Smooth muscle cell (in vitro differentiated cells): ENCODE results near the gene CYB561D1. TPM values are rescaled to one million over a fixed set of nuclear protein-coding genes. Genes with fewer than 3 reads are reported as not detected.
"Not testable (repeated sequence)": the region's sequence is repeated elsewhere in the genome, so short reads cannot be mapped to it uniquely, and the experiment has no call there.

Experiments
- DNase-seq: peaks from one replicate; lab custom pipeline; 2025; ENCODE audit not compliant: unreplicated experiment; lab: John Stamatoyannopoulos, UW
- H2AFZ ChIP-seq: fragments of 200-600 bp; sonication (generic); 2 replicates; pipeline ENCODE4 v1.6.0; 2016; ENCODE audit warnings: antibody characterized with exemption, low read depth, mild to moderate bottlenecking
- H3F3A ChIP-seq: fragments of 200-600 bp; sonication (generic); 2 replicates; pipeline ENCODE4 v1.6.0; 2017; ENCODE audit warnings: antibody characterized with exemption, low read depth
- H3K27ac ChIP-seq: fragments of 200-600 bp; sonication (generic); 2 replicates; pipeline ENCODE4 v1.5.1; 2016; ENCODE audit warnings: low read depth, mild to moderate bottlenecking
- H3K27me3 ChIP-seq: fragments of 200-600 bp; sonication (generic); 2 replicates; pipeline ENCODE4 v1.6.1; 2016; ENCODE audit warnings: low read depth, mild to moderate bottlenecking
- H3K36me3 ChIP-seq: fragments of 200-600 bp; sonication (generic); 2 replicates; pipeline ENCODE4 v1.5.1; 2016; ENCODE audit warnings: low read depth
- H3K4me1 ChIP-seq: fragments of 200-600 bp; sonication (generic); 2 replicates; pipeline ENCODE4 v1.5.1; 2016; ENCODE audit warnings: low read depth
- H3K4me2 ChIP-seq: fragments of 200-600 bp; sonication (generic); 2 replicates; pipeline ENCODE4 v1.6.0; 2016; ENCODE audit warnings: mild to moderate bottlenecking
- H3K4me3 ChIP-seq: fragments of 200-600 bp; sonication (generic); 2 replicates; pipeline ENCODE4 v1.5.1; 2016; ENCODE audit warnings: mild to moderate bottlenecking
- H3K79me2 ChIP-seq: fragments of 200-600 bp; sonication (generic); 2 replicates; pipeline ENCODE4 v1.6.0; 2016; ENCODE audit warnings: low read depth, mild to moderate bottlenecking
- H3K9ac ChIP-seq: fragments of 200-600 bp; sonication (generic); 2 replicates; pipeline ENCODE4 v1.6.0; 2016; ENCODE audit warnings: low read depth
- H3K9me3 ChIP-seq: fragments of 200-600 bp; sonication (generic); replicated peaks from 2 replicates; pipeline ENCODE4 v1.5.1; 2016; ENCODE audit warnings: low read depth
- H4K20me1 ChIP-seq: fragments of 200-600 bp; sonication (generic); 2 replicates; pipeline ENCODE4 v1.6.0; 2016; ENCODE audit warnings: low read depth
- CTCF ChIP-seq: fragments of 200-600 bp; sonication (generic); IDR thresholded peaks from 2 replicates; pipeline ENCODE4 v1.5.1; 2017; ENCODE audit warnings: borderline replicate concordance, mild to moderate bottlenecking, antibody characterized with exemption; ENCODE audit not compliant: insufficient read depth, poor library complexity, severe bottlenecking
- WGBS: methylation state at CpG from one replicate; pipeline ENCODE4 v1.1.7; 2016; ENCODE audit warnings: low lambda C conversion rate; 5-methylcytosine and 5-hydroxymethylcytosine counted together
- polyA plus RNA-seq: library from polyadenylated mRNA; unstranded; fragments of >200 nt; fragmentation: Nextera tagmentation; extraction: Ambion mirVana; gene quantifications from 2 replicates; pipeline ENCODE4 v1.2.1, GENCODE V29; 2016
- total RNA-seq: library from RNA; depleted of rRNA; stranded (reverse); fragments of >200 nt; gene quantifications from 2 replicates; pipeline ENCODE4 v1.2.3, GENCODE V29; 2014

CYB561D1 gene
- total RNA-seq (4.5 and 8.6 TPM in 2 replicates), polyA plus RNA-seq (5.3 and 7.4 TPM in 2 replicates)

- peak; percentile 86 for DNase-seq
- Histone ChIP-seq H2AFZ (peak within 1 kb of the TSS; percentile 64), H3K27ac (no peak within 1 kb of the TSS), H4K20me1 (peaks cover 6% of the 10 kb centered on the region), H3K4me1 (peaks cover 4% of the 10 kb centered on the region), H3K79me2 (peaks cover 8% of the 10 kb centered on the region), H3K4me2 (peak within 1 kb of the TSS; percentile 75), H3K27me3 (no peaks in the 10 kb centered on the region), H3F3A (no peaks in the 10 kb centered on the region), H3K36me3 (no peaks in the 10 kb centered on the region), H3K9me3 (no peaks in the 10 kb centered on the region), H3K4me3 (peak within 1 kb of the TSS; percentile 72), H3K9ac (no peak within 1 kb of the TSS)
- WGBS, result 1% methylated on average over 41 of the region's 44 CpGs
- peak; percentile 91 for TF ChIP-seq CTCF
These were observed at the start of gene CYB561D1 for GRCh38 chr1:109493805-109494539. Gene CYB561D1, plus strand, starts transcription at chr1:109494094. Its CDS starts 46 bp downstream, at chr1:109494140.

- H4K20me1 ChIP-seq, result no peaks in the 10 kb centered on the region
- H3K36me3 ChIP-seq, result no peaks in the 10 kb centered on the region
- peaks cover 7% of the 10 kb centered on the region for H3K27me3 ChIP-seq
- H3K4me1 ChIP-seq, result no peaks in the 10 kb centered on the region
- no peak overlapping the region for H3K27ac ChIP-seq
- H3K79me2 ChIP-seq, result no peaks in the 10 kb centered on the region
- no peak overlapping the region for H3K4me3 ChIP-seq
- no peaks in the 10 kb centered on the region for H3K9me3 ChIP-seq
- TF ChIP-seq CTCF, result no peak
- WGBS, result 81% methylated on average over 1 of the region's 1 CpG
- H3F3A ChIP-seq, result no peaks in the 10 kb centered on the region
- no peak overlapping the region for H2AFZ ChIP-seq
- H3K4me2 ChIP-seq, result no peak overlapping the region
- DNase-seq, result no peak
- H3K9ac ChIP-seq, result no peak overlapping the region
These were observed 49.5 kb upstream of the CYB561D1 start for GRCh38 chr1:109444346-109444745.

GRCh38 chr1:109445949-109446695 is 47.8 kb upstream of the CYB561D1 start:
- H3K79me2 ChIP-seq, H3K36me3 ChIP-seq, H3K4me3 ChIP-seq, H3K27me3 ChIP-seq, DNase-seq, H4K20me1 ChIP-seq, H3K9ac ChIP-seq, H3K4me1 ChIP-seq, H3K4me2 ChIP-seq, H3F3A ChIP-seq, H2AFZ ChIP-seq, H3K9me3 ChIP-seq, H3K27ac ChIP-seq: not testable (repeated sequence)
- 66% methylated on average over 11 of the region's 11 CpGs for WGBS

- Histone ChIP-seq H3K9ac (no peak overlapping the region), H4K20me1 (no peaks in the 10 kb centered on the region), H3K27ac (no peak overlapping the region), H3K79me2 (no peaks in the 10 kb centered on the region), H2AFZ (no peak overlapping the region), H3F3A (no peaks in the 10 kb centered on the region), H3K4me3 (no peak overlapping the region), H3K36me3 (no peaks in the 10 kb centered on the region), H3K27me3 (peaks cover 7% of the 10 kb centered on the region), H3K4me1 (no peaks in the 10 kb centered on the region), H3K4me2 (no peak overlapping the region), H3K9me3 (no peaks in the 10 kb centered on the region)
- WGBS, result 87% methylated on average over 4 of the region's 4 CpGs
- TF ChIP-seq CTCF, result no peak
- no peak for DNase-seq
These were observed 46.4 kb upstream of the CYB561D1 start for GRCh38 chr1:109447524-109447923.
